Endothelial cell of hepatic sinusoid (primary cell): ENCODE results near the gene OR1E2.
"Not testable (repeated sequence)": the region's sequence is repeated elsewhere in the genome, so short reads cannot be mapped to it uniquely, and the experiment has no call there.

Experiments
- in situ Hi-C: cut with HindIII; loops from 2 replicates; pipeline ENCODE4 v1.10.0; 2017; ENCODE audit warnings: low sequenced_read_pairs

OR1E2 gene

DNA sequence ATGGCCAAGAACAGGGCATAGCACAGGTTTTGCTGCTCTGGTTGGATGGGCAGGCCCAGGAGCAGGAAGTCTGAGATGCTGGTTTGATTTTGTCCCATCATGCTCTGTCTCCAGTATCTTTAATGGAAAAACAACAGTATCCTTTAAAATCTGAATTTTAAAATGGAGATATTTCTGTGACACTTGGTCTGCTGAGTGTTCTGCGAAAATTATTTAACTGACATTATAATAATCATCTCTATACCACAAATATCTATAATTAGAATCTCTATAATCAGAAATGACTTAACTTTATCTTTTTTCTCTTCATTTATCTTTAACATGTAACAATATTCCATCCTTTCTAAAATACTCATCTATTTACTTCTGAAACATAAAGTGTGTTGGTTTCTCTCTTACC lies 35.3 kb downstream of the OR1E2 start, which contains the start of gene OR1E1:
Gene OR1E1, minus strand, starts transcription at position 101 of the 400 bp plus-strand sequence. Its CDS starts 0 bp downstream, at position 101.
- in situ Hi-C loops, result no loop called here

DNA sequence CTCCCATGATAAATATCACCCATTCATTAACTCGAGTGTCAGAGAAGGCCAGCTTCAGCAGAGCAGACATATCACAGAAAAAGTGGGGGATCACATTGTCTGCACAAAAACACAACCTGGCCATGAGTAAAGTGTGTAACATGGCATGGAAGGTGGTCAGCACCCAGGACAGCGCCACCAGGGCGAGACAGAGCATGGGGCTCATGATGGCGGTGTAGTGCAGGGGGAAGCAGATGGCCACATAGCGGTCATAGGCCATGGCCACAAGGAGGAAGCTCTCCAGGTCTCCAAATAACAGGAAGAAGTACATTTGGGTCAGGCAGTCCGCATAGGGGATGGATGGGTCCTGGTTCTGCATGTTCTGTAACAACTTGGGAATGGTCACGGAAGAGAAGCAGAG lies 35.8 kb downstream of the OR1E2 start:
- in situ Hi-C loops, result not testable (repeated sequence)

DNA sequence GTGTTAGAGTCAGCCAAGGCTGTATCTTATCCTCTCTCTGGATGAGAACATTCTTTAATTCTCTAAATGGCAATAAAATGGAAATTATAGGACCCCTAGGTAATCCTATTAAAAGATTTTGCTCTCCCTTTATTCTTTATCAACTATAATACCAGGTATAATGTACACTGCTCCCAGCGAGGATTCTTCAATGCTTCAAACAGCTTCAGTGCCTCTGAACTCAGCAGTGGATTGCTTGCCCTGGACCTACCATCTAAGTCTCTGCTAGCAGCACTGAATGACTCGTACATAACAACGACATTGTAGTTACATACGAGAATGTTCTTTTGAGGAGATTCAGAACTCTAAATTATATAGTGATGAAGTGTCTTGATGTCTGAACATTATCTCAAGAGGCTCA lies 43.9 kb downstream of the OR1E2 start:
- in situ Hi-C loops, result no loop called here

DNA sequence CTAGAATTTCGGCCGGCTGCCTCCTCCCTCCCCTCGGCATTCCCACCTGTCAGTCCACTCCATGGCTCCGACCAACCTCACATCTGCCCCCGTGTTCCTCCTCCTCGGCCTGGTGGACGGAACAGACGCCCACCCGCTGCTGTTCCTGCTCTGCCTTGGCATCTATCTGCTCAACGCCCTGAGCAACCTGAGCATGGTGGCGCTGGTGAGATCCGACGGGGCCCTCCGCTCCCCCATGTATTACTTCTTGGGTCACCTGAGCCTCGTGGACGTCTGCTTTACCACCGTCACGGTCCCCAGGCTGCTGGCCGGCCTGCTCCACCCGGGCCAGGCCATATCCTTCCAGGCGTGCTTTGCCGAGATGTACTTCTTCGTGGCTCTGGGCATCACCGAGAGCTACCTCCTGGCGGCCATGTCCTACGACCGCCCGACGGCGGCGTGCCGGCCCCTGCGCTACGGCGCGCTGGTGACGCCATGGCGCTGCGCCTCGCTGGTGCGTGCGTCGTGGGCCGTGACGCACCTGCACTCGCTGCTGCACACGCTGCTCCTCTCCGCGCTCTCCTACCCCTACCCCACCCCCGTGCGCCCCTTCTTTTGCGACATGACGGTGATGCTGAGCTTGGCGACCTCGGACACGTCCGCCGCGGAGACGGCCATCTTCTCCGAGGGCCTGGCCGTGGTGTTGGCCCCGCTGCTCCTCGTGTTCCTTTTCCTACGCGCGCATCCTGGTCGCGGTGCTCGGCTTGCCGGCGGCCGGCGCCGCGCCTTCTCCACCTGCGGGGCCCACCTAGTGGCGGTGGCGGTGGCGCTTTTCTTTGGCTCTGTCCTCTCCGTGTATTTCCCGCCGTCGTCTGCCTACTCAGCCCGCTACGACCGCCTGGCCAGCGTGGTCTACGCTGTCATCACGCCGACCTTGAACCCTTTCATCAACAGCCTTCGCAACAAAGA lies 47.5 kb downstream of the OR1E2 start, which contains the start of gene OR3A2:
Gene OR3A2, minus strand, starts transcription at position 440 of the 948 bp plus-strand sequence.
- in situ Hi-C loops, result no loop called here
